Mucosa of rectum (tissue), 2 donors: Measurements from ENCODE around the gene PNLIPRP2.

Source experiments
- H3K27ac ChIP-seq, 2 donors: one replicate each; pipeline ENCODE4 v1.7.0; 2013; ENCODE audit warnings: inconsistent platforms in 2 of 2, low read depth in 2 of 2, low read length in 2 of 2
- H3K27me3 ChIP-seq, 2 donors: one replicate each; pipeline ENCODE4 v1.7.0; 2013; ENCODE audit warnings: low read length in 2 of 2; ENCODE audit not compliant: control insufficient read depth in 2 of 2, insufficient read depth in 2 of 2
- H3K36me3 ChIP-seq, 2 donors: one replicate each; pipeline ENCODE4 v1.7.0; 2013; ENCODE audit warnings: low read length in 2 of 2; ENCODE audit not compliant: control insufficient read depth in 2 of 2, insufficient read depth in 2 of 2
- H3K4me1 ChIP-seq, 2 donors: one replicate each; pipeline ENCODE4 v1.7.0; 2013; ENCODE audit warnings: low read length in 2 of 2, mild to moderate bottlenecking in 1 of 2; ENCODE audit not compliant: control insufficient read depth in 2 of 2, insufficient read depth in 2 of 2
- H3K4me3 ChIP-seq, 2 donors: one replicate each; pipeline ENCODE4 v1.7.0; 2013; ENCODE audit warnings: low read length in 2 of 2
- H3K9ac ChIP-seq, 2 donors: one replicate each; pipeline ENCODE4 v1.7.0; 2013; ENCODE audit warnings: low read length in 2 of 2, low read depth in 1 of 2, mild to moderate bottlenecking in 1 of 2
- H3K9me3 ChIP-seq, 2 donors: one replicate each; pipeline ENCODE4 v1.7.0; 2013; ENCODE audit warnings: low read length in 2 of 2; ENCODE audit not compliant: control insufficient read depth in 2 of 2
- donor health status: healthy.
- donor health status: Normal muscosa, but diverticular disease.

PNLIPRP2 gene

DNA sequence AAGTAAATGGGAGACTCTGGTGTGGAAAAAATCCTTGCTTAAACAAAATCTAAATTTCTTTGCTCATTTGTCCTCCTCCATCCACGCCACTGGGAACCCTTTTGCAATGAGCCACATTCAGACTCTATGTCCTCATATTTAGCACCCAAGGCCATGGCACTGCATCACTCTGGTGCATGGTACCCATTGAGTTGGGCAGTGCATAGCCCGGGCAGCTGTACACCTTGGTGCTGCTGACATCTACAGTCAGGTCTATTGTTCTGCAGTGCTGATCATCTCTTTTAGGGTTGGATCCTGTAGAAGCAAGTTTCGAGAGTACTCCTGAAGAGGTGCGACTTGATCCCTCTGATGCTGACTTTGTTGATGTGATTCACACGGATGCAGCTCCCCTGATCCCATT is 23.2 kb upstream of the PNLIPRP2 start:
- Histone ChIP-seq H3K9me3 (no peaks in the 10 kb centered on the region), H3K9ac (no peak overlapping the region), H3K27ac (no peak overlapping the region), H3K4me1 (no peaks in the 10 kb centered on the region), H3K36me3 (no peaks in the 10 kb centered on the region), H3K4me3 (no peak overlapping the region), H3K27me3 (no peaks in the 10 kb centered on the region)

DNA sequence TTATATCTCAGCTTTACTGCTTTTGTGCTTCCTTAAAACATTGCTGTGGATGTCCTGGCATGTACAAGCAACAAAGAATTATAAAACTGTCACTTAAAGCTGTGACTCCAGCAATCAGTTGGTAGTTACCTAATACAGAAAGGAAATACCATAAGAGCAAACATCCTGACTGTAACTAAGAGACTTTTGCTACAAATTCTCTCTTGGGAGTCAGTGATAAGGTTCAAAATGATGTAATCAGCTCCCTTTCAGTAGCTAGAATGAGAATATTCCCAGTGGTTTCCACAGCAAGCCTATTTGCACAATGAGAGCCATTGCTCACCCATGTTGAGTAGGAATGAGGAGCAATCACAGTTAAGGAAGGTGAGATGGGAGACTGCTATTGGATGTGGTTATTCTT is 22.4 kb upstream of the PNLIPRP2 start:
- no peaks in the 10 kb centered on the region for H3K27me3 ChIP-seq
- H3K27ac ChIP-seq = no peak overlapping the region
- H3K4me3 ChIP-seq = no peak overlapping the region
- no peak overlapping the region for H3K9ac ChIP-seq
- H3K9me3 ChIP-seq = no peaks in the 10 kb centered on the region
- H3K4me1 ChIP-seq = no peaks in the 10 kb centered on the region
- no peaks in the 10 kb centered on the region for H3K36me3 ChIP-seq

DNA sequence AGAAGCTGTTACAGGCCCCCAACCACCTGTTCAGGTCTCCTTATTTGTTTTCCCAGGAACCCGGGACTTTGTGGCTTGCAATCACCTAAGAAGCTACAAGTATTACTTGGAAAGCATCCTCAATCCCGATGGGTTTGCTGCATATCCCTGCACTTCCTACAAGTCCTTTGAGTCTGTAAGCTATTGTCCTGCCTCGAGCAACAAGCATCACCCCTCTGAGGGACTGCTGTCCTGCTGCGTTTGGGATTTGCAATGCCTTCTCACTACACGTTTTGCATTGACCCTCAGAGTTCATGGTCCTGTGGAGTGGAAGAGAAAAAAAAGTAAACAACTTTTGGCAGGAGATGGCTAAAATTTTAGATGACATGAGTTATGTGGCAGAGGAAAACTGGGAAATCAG is 20.8 kb upstream of the PNLIPRP2 start:
- no peaks in the 10 kb centered on the region for H3K4me1 ChIP-seq
- no peak overlapping the region for H3K27ac ChIP-seq
- H3K27me3 ChIP-seq = no peaks in the 10 kb centered on the region
- H3K9me3 ChIP-seq = no peaks in the 10 kb centered on the region
- H3K4me3 ChIP-seq = no peak overlapping the region
- no peak overlapping the region for H3K9ac ChIP-seq
- no peaks in the 10 kb centered on the region for H3K36me3 ChIP-seq

DNA sequence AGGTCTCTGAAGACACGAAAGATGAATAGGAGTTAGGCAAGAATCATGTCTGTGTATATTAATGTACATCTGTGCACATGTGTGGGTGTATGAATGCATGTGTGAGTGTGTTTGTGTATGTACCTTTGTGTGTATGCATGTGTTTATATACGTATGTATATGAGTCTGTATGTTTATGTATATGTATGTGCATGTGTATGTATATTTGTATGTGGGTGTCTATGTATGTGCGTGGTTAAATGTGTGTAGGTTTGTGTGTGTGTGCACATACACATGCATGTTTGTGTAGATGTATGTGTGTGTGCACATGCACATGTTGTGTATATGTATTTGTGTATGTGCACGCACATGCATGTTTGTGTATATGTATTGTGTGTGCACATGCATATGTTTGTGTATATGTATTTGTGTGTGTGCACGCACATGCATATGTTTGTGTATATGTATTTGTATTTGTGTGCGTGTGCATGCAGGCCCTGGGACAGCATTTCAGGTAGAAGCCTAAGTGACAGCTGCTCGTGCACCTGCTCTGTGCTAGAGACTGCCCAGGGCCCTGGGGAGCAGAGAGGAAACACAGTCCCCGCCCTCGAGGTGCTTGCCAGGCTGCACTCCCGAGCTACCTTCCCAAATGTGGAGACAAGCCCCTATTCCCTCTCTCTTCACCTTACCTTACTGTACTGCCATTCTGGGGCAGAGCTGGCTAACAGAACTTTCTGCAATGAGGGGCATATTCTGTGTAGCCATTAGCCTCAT is 17.9 kb upstream of the PNLIPRP2 start:
- H3K9ac ChIP-seq = no peak overlapping the region
- no peaks in the 10 kb centered on the region for H3K9me3 ChIP-seq
- no peaks in the 10 kb centered on the region for H3K36me3 ChIP-seq
- no peaks in the 10 kb centered on the region for H3K4me1 ChIP-seq
- no peak overlapping the region for H3K4me3 ChIP-seq
- no peaks in the 10 kb centered on the region for H3K27me3 ChIP-seq
- H3K27ac ChIP-seq = no peak overlapping the region

DNA sequence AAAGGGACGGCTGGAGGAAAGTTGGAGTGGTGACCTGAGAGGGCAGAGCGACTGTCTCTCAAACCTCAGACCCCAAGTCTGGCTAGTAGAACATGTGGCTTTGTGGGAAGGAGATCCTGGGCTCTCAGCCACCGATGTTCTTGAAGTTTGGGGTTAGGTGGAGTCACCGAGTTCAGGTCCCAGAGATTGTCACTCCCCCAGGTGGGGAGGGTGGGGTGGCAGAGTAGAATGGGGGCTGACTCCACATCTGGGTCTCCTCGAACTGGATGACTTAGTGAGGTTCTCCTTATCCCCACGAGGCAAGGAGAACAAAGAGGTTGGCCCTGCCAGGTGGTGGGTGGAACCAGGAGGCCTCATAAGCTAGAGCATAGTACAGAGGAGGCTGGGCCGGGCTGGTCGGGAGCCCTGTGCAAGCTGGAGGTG is 14.7 kb upstream of the PNLIPRP2 start:
- Histone ChIP-seq H3K27me3 (no peaks in the 10 kb centered on the region), H3K9me3 (no peaks in the 10 kb centered on the region), H3K27ac (no peak overlapping the region), H3K36me3 (no peaks in the 10 kb centered on the region), H3K4me3 (no peak overlapping the region), H3K4me1 (peaks cover 0 to 4% of the 10 kb centered on the region in 2 donors), H3K9ac (no peak overlapping the region)

DNA sequence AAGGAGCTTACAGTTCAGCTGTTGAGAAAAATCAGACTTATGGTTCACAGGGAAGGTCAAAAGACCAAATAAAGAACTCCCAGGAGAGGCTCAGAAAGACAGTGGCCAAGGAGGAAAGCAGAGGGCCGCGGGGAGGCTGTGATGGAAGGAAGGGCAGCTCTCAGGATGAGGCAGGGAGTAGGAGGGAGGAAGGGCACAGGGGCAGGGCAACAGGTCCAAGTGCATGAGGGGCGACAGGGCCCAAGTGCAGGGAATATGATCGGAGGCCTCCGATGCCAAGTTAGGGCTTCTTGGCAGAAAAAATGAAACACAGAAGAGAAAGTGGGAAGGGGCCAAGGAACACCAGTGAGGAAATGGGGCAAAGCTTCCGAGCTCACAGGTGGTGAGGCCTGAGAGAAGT is 13.4 kb upstream of the PNLIPRP2 start:
- Histone ChIP-seq H3K4me1 (peaks cover 0 to 4% of the 10 kb centered on the region in 2 donors), H3K36me3 (no peaks in the 10 kb centered on the region), H3K27me3 (no peaks in the 10 kb centered on the region), H3K9ac (no peak overlapping the region), H3K9me3 (no peaks in the 10 kb centered on the region), H3K4me3 (no peak overlapping the region), H3K27ac (no peak overlapping the region)

DNA sequence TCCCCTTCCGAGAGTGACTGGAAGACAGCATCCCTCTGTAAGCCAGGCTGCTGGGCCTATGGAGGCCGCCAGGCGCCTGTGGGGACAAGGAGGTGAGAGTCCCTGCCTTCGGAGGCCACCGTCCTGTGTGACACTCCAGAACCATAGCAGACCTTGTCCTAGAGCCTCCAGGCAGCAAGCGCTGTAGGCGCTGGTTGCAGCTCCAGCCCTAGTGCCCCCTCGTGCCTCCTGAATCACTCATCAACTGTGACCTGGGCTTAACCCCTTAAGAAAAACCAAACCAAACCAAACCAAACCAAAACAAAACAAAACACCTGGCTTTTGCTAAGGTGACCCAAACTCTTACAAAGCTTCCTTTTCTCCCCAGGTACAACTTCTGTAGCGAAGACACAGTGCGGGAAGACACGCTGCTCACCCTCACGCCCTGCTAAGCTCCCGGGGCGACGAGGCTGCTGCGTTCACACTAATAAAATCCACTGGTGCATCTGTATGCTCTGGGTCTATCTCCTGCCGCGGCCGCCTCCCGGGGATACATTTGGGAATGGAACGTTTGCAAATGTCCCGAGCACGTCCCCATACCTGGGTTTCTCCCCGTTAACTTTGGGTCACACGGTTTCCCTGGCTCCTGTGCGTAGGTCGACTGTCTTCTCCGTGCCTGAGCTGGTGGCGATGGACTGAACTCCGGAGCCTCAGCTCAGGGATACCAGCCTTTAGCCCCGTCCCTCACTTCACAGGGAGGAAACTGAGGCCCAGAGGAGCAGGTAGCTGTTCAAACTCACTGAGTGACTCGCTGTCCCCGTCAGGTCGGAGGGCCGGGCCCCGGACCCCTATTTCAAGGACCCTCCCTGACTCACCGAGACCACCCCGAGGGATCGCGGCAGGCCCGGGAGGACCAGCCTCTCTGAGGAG is 11.8 kb upstream of the PNLIPRP2 start:
- Histone ChIP-seq H3K27me3 (no peaks in the 10 kb centered on the region), H3K4me1 (peaks cover 0 to 4% of the 10 kb centered on the region in 2 donors), H3K36me3 (no peaks in the 10 kb centered on the region), H3K9me3 (no peaks in the 10 kb centered on the region), H3K4me3 (peak overlapping the region; percentile 78 to 81), H3K9ac (peak overlapping the region; percentile 70 to 84), H3K27ac (peak overlapping the region; percentile 38 to 58)

DNA sequence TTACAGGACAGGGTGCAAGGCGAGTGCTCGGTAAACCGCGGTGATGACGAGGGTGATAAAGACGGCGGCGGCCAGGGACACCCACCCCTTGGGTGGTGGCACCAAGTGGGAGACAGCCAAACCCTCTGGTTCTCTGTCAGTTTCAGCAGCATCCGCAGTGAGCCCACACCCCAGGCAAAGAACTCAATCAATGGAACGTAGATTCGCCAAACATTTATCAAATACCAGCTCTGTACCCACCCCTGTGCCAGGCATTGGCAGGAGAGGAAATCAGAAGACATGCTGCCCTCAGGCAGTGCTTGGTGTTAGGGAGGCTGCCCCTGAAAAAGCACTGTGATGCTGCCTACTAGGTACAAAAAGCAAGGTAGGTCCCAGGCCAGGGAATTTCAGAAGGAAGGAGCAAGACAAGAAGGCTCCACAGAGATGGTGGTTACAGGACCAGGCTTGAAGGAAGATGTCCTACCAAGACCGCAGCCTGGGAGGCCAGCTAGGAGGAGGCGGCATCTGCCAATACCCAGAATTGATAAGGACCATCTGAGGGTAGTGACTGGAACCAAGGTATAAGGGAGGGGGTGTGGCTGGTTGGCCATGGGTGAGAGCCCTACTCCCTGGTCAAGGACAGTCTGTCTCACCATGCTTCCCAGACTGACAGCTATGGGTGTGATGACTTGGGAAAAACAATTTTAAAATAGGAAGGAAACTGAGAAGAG is 10.2 kb upstream of the PNLIPRP2 start:
- Histone ChIP-seq H3K4me1 (peaks cover 0 to 4% of the 10 kb centered on the region in 2 donors), H3K27me3 (no peaks in the 10 kb centered on the region), H3K4me3 (no peak overlapping the region), H3K9ac (no peak overlapping the region), H3K36me3 (no peaks in the 10 kb centered on the region), H3K9me3 (no peaks in the 10 kb centered on the region), H3K27ac (no peak overlapping the region)

DNA sequence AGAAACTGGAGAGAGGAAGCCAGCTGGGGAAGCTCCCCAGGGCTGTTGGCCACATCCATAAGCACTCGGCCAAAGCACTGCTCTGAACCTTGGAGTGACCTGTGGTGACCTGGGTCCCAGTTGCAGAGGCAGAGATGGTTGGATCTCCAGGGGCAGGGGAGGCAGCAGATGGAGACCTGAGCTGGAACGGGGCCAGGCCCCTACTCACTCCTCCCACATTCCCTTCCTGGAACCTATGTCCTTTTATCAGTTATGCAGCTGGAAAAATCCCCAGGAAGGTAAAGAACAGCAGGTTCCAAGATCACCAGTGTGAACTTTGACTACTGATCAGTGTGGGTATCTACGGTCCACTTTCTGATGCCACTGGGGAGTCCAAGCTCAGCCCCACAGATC is 9.6 kb upstream of the PNLIPRP2 start:
- Histone ChIP-seq H3K4me3 (no peak overlapping the region), H3K27ac (no peak overlapping the region), H3K4me1 (peaks cover 0 to 4% of the 10 kb centered on the region in 2 donors), H3K9ac (no peak overlapping the region), H3K9me3 (no peaks in the 10 kb centered on the region), H3K36me3 (no peaks in the 10 kb centered on the region), H3K27me3 (no peaks in the 10 kb centered on the region)
